SK-N-MC (cell line): Measurements from ENCODE around the gene DCUN1D4.

ENCODE experiments used
- DNase-seq: peaks from one replicate; pipeline ENCODE4 v3.0.0-alpha.2; 2011; ENCODE audit warnings: low read depth, low spot score
- H3K27ac ChIP-seq: fragments of 200-600 bp; sonication (generic); 2 replicates; pipeline ENCODE4 v1.5.1; 2016; ENCODE audit warnings: mixed run types
- H3K36me3 ChIP-seq: fragments of 200-600 bp; sonication (generic); 2 replicates; pipeline ENCODE4 v1.6.1; 2017; ENCODE audit warnings: antibody characterized with exemption, low read length, mixed read lengths; ENCODE audit not compliant: insufficient read depth
- H3K4me3 ChIP-seq: fragments of 200-600 bp; sonication (generic); 2 replicates; pipeline ENCODE4 v1.5.1; 2016
- H3K9ac ChIP-seq: fragments of 200-600 bp; sonication (generic); 2 replicates; pipeline ENCODE4 v1.8.0; 2017; ENCODE audit warnings: mixed run types, mixed read lengths; ENCODE audit not compliant: insufficient read length
- H3K9me3 ChIP-seq: fragments of 200-600 bp; sonication (generic); 2 replicates; pipeline ENCODE4 v1.6.1; 2017; ENCODE audit warnings: low read depth, mild to moderate bottlenecking, antibody characterized with exemption, low read length, moderate library complexity, mixed read lengths
- EZH2 ChIP-seq: fragments of 200-600 bp; sonication (generic); IDR thresholded peaks from one replicate; pipeline ENCODE4 v1.6.1; 2017; ENCODE audit warnings: antibody characterized with exemption
- FOXP2 ChIP-seq: optimal IDR thresholded peaks from 2 replicates; pipeline ENCODE3; 2011; ENCODE audit warnings: mild to moderate bottlenecking, moderate library complexity; ENCODE audit not compliant: insufficient read depth; ENCODE audit errors: extremely low read length, control extremely low read depth
- POLR2AphosphoS5 ChIP-seq: IDR thresholded peaks from 2 replicates; pipeline ENCODE4 v1.6.1; 2012; ENCODE audit warnings: mild to moderate bottlenecking, low read depth, low read length, borderline replicate concordance

The DCUN1D4 gene

DNA sequence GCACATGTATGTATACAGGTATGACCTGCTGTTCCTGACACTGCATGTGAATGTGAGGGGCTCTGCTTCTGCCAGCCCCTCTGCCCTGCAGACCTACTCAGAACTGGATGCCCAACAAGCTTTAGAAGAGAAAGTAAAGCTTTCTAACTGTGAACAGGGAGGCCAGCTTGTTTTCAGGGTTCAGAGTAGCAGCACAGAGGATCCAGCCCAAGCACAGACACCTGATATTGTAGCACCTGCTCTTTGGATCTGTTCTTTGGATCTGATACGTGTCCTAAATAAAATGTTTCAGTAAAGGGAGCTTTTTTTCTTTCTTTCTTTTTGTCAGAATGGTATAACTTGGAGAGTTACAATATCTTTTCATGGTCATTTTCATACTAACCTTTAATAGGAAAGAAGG lies 19.2 kb downstream of the DCUN1D4 start:
- H3K36me3 ChIP-seq = peaks cover 32% of the 10 kb centered on the region; the same call in 1 of the 2 replicates
- no peak overlapping the region for H3K9ac ChIP-seq
- no peak overlapping the region for H3K27ac ChIP-seq
- no peaks in the 10 kb centered on the region for H3K9me3 ChIP-seq
- TF ChIP-seq POLR2AphosphoS5 = no peak
- no peak for TF ChIP-seq EZH2
- no peak for TF ChIP-seq FOXP2
- H3K4me3 ChIP-seq = no peak overlapping the region
- DNase-seq = no peak

DNA sequence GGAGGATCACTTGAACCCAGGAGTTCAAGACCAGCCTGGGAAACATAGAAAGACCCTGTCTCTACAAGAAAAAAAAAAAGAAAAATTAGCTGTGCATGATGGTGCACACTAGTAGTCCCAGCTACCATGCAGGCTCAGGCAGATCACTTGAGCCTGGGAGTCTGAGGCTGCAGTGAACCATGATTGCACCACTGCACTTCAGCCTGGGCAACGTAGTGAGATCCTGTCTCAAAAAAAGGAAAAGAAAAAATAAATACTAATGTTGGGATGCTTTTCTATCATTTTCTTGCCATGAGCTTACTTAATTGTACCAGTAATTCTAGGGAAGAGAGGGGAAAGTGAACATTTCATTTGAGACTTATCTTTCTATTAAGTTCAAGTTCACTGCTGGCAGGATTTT lies 19.8 kb downstream of the DCUN1D4 start:
- Histone ChIP-seq H3K4me3 (no peak overlapping the region), H3K27ac (no peak overlapping the region), H3K9me3 (no peaks in the 10 kb centered on the region), H3K9ac (no peak overlapping the region), H3K36me3 (peaks cover 38% of the 10 kb centered on the region; the same call in 1 of the 2 replicates)
- TF ChIP-seq EZH2 = no peak
- TF ChIP-seq FOXP2 = no peak
- no peak for TF ChIP-seq POLR2AphosphoS5
- no peak for DNase-seq

DNA sequence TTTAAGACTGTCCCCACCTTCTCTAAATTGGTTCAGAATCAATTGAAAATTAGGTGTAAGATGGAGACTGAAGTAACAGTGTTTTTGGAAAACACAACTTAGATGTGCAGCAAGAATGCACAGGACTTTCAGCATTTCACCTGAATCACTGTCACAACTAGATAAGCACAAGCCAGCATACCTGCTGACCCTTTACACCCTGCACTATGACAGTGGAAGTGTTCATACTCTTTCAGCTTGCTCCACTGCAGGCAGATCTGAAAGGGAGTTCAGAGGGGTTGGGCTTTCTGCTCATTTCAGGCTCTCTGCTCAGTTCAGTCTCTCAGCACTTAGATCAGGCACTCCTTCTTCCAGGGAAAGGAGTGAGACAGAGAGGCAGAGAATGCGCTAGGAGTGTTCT lies 22.8 kb downstream of the DCUN1D4 start:
- Histone ChIP-seq H3K36me3 (peaks cover 39% of the 10 kb centered on the region; the same call in 1 of the 2 replicates), H3K27ac (no peak overlapping the region), H3K9ac (no peak overlapping the region), H3K4me3 (no peak overlapping the region), H3K9me3 (no peaks in the 10 kb centered on the region)
- TF ChIP-seq POLR2AphosphoS5 (no peak), EZH2 (no peak), FOXP2 (no peak)
- no peak for DNase-seq

DNA sequence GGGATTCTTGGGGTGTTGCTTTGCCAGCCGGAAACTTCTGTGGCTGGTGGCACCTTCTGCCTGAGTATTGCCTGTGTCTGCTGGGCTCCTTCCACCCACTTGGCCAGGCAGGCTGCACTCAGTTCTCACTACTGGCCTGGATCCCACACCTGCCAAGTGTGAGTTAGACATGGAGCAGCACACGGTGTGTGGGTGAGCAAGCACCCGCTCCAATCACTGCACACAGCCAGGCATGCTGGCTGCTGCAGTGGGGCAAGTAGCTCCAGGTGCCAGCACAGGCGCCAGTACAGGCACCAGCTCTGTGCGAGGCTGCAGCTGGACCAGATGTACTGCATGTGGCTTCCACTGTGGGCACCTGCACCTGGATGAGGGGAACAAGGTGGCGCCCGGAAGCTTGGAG lies 23.9 kb downstream of the DCUN1D4 start:
- TF ChIP-seq EZH2 (no peak), FOXP2 (no peak), POLR2AphosphoS5 (no peak)
- Histone ChIP-seq H3K27ac (no peak overlapping the region), H3K9ac (no peak overlapping the region), H3K4me3 (no peak overlapping the region), H3K36me3 (peaks cover 39% of the 10 kb centered on the region; the same call in 1 of the 2 replicates), H3K9me3 (no peaks in the 10 kb centered on the region)
- no peak for DNase-seq

DNA sequence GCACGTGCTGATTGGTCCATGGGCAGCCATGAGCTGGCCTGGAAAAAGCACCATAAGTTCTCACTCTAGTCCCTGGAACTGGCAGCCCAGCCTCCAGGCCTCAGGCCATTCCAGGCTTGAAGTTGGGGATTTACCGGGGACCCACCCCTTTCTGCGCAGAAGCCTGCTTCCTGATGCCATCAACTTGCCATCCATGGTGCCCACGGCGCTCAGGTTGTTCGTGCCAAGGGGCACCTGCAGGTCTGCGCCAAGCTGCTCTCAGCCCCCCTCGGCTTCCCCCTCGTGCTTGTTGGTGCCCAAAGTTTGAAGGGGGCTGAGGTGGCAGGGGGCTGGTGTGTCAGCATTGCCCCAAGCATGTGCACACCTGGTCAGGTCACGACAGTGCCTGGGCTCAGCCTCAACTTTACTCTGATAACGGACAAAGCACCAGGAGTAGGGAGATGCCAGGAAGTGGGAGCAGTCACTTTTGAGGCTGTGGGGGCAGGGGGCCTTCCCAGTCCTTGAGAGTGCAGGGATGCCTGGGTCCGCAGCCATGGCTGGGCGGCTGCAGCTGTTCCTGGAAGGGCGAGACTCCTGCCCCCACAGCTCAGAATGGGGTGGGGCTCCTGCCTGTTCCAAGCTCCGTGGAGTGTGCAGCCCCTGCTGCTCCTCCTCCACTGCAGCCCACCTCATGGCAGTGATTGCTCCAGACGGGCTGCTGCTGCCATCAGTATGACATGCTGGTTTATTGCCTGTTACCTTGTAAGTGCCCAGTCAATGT lies 24.9 kb downstream of the DCUN1D4 start:
- H3K9me3 ChIP-seq = no peaks in the 10 kb centered on the region
- TF ChIP-seq EZH2 (no peak), FOXP2 (no peak), POLR2AphosphoS5 (no peak)
- no peak overlapping the region for H3K4me3 ChIP-seq
- H3K27ac ChIP-seq = no peak overlapping the region
- H3K36me3 ChIP-seq = peaks cover 48% of the 10 kb centered on the region; the same call in 1 of the 2 replicates
- no peak overlapping the region for H3K9ac ChIP-seq
- no peak for DNase-seq

DNA sequence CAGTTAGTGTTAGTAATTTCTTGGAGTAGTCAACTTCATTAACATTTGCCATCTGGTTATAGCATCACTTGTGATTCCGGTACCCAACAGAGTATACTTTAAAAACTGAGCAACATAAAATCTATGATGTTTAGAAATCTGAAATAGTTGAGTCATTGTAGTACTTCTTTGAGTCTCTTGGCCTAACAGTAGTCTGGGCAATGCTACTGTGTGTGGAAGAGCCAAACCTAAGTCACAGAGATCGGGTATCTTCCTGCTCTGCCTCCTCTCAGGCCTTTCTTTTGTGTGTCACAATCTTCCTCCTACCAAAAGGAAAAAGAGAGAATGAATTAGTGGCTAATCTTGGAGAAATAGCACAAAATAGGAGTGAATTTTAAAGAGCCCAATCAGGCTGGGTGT lies 25.5 kb downstream of the DCUN1D4 start:
- Histone ChIP-seq H3K36me3 (peaks cover 49% of the 10 kb centered on the region; the same call in 1 of the 2 replicates), H3K4me3 (no peak overlapping the region), H3K9ac (no peak overlapping the region), H3K27ac (no peak overlapping the region), H3K9me3 (no peaks in the 10 kb centered on the region)
- no peak for DNase-seq
- TF ChIP-seq FOXP2 = no peak
- no peak for TF ChIP-seq POLR2AphosphoS5

DNA sequence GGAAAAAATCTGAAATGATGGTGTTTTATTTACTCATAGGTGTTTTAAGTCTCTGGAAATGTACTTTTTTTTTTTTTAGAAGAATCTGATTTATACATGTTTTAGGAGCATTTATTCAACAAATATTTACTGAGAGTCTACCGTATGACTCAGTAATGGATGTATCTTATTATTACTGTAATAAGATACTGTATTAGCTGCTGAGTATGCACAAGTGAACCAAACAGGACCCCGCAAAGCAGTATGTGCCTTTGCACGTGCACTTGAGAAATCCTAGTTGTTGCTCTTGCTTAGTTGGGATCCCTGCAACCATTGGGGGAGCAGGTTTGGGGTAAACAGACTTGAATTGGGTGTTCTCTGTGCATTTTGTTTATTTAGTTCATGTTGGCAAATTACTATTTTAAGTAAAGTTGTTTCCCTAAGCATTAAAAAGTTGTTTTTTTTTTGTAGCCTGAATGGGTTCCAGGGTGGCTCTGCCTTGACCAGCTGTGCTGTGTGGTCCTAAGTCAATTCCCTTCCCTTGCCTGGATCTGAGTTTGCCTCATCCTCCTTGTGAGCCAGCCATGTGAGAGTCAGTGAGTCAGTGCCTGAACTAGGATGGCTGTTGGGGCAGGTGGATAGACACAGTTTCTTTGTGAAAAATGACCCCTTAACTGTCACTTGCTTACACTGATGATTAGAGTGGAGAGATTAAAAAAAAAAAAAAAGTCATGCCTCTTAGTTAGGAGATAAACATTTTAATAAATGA lies 27.7 kb downstream of the DCUN1D4 start:
- DNase-seq = no peak
- no peak overlapping the region for H3K4me3 ChIP-seq
- no peak overlapping the region for H3K9ac ChIP-seq
- no peaks in the 10 kb centered on the region for H3K9me3 ChIP-seq
- peaks cover 47% of the 10 kb centered on the region for H3K36me3 ChIP-seq
- TF ChIP-seq EZH2 (no peak), POLR2AphosphoS5 (no peak), FOXP2 (no peak)
- no peak overlapping the region for H3K27ac ChIP-seq

DNA sequence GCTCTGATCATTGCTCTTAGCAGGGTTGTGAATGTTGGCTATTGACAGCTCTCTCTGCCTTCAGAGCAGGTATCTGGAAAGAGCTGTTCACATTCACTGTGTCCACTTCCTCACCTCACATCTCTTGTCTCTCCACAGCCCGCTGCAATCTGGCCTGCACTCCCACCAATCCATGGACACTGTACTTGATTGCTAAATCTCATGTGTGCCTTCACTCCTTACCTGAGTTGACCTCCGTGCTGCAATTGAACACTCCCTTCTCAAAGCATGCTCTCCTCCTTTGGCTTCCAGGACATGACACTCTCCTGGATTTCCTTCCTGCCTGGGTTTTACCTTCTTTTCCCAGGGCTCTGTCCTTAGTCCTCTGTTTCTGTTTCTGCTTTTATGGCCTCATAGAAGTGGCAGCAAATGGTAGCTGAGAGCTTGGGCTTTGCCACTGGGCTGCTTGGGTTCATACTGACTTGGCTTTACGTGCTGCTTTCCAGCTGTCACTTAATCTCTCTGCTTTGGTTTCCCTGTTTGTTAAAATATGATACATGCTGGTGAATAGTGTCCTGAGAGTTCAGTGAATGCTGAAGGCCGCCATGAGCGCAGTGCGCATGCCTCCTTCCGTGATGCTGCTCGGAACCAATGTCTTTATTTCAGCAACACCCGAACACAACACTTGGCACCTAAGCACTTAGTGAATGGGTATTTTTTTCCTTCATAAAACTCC lies 29.5 kb downstream of the DCUN1D4 start:
- no peak for DNase-seq
- no peak for TF ChIP-seq EZH2
- TF ChIP-seq FOXP2 = no peak
- no peak for TF ChIP-seq POLR2AphosphoS5
- H3K36me3 ChIP-seq = peaks cover 42% of the 10 kb centered on the region

More for the DNA sequence above, 29.5 kb downstream of the DCUN1D4 start:
- Histone ChIP-seq H3K9ac (no peak overlapping the region), H3K9me3 (no peaks in the 10 kb centered on the region), H3K27ac (no peak overlapping the region), H3K4me3 (no peak overlapping the region)
